Sigmoid colon (tissue), 7 donors: ENCODE results near the gene RBFOX1. TPM values are rescaled to one million over a fixed set of nuclear protein-coding genes. Genes with fewer than 3 reads are reported as not detected.

Experiments used
- DNase-seq: peaks from one replicate; pipeline ENCODE4 v3.0.0-alpha.2; 2019
- H3K27ac ChIP-seq, 4 donors: fragments of 200-600 bp; sonication (generic); one replicate each; pipeline ENCODE4 v1.5.1; 2016 to 2019; ENCODE audit warnings: mild to moderate bottlenecking in 1 of 4
- H3K27me3 ChIP-seq, 3 donors: fragments of 200-600 bp; sonication (generic); one replicate each; pipeline ENCODE4 v1.5.1; 2019; ENCODE audit warnings: mild to moderate bottlenecking in 1 of 3
- H3K36me3 ChIP-seq, 4 donors: fragments of 200-600 bp; sonication (generic); one replicate each; pipeline ENCODE4 v1.5.1; 2016 to 2019
- H3K4me1 ChIP-seq, 4 donors: fragments of 200-600 bp; sonication (generic); one replicate each; pipeline ENCODE4 v1.5.1; 2017 to 2019
- H3K4me3 ChIP-seq, 4 donors: fragments of 200-600 bp; sonication (generic); one replicate each; pipeline ENCODE4 v1.5.1; 2017 to 2019; ENCODE audit warnings: mild to moderate bottlenecking in 2 of 4, moderate library complexity in 1 of 4
- H3K9me3 ChIP-seq, 4 donors: fragments of 200-600 bp in 3 of 4; sonication (generic) in 3 of 4; one replicate each; pipeline versions ENCODE4 v1.5.1 to v1.6.1; 2013 to 2019
- CTCF ChIP-seq, 4 experiments: fragments of 450-650 bp in 3 of 4; fragments of 200-600 bp in 1 of 4; IDR thresholded peaks; one replicate each; pipeline ENCODE4 v1.5.1; 2016 to 2019; ENCODE audit warnings: antibody characterized with exemption in 4 of 4, mild to moderate bottlenecking in 3 of 4, moderate library complexity in 2 of 4
- EP300 ChIP-seq, 4 donors: sonication (generic); formaldehyde crosslinking; IDR thresholded peaks; one replicate each; pipeline ENCODE4 v1.6.1; 2017; ENCODE audit warnings: antibody characterized with exemption in 4 of 4
- POLR2A ChIP-seq, 2 donors: fragments of 450-650 bp; IDR thresholded peaks; one replicate each; pipeline ENCODE4 v1.6.1; 2016; ENCODE audit warnings: antibody characterized with exemption in 2 of 2, mild to moderate bottlenecking in 2 of 2, moderate library complexity in 2 of 2
- POLR2AphosphoS5 ChIP-seq, 4 donors: sonication (generic); formaldehyde crosslinking; IDR thresholded peaks; one replicate each; pipeline ENCODE4 v1.6.1; 2017; ENCODE audit warnings: antibody characterized with exemption in 4 of 4
- WGBS, 2 donors: extraction: QIAGEN DNeasy Blood & Tissue Kit; methylation state at CpG; one replicate each; pipeline ENCODE4 v1.1.7; 2013; 5-methylcytosine and 5-hydroxymethylcytosine counted together
- intact Hi-C: fragments of 100-400 bp; cut with DNase I; formaldehyde crosslinking; loops from one replicate; pipeline ENCODE4 v1.15.1; 2023
- polyA plus RNA-seq, 3 donors: library from polyadenylated mRNA; stranded (reverse); fragments of 200-250 nt; gene quantifications; one replicate each; pipeline ENCODE4 v1.2.3, GENCODE V29; 2013
- total RNA-seq, 4 donors: library from RNA; depleted of rRNA; stranded (reverse); fragments of >200 nt; gene quantifications; one replicate each; pipeline ENCODE4 v1.1.0, GENCODE V29; 2016
- donor health status: healthy with polysubstance abuse.
- donor health status: Bipolar disorder and iron deficiency.
- donor health status: healthy.

The RBFOX1 gene
- total and polyA plus RNA-seq, 7 donors: under 0.01 to 4.4 (median 0.51) TPM; not detected in 3

- Histone ChIP-seq H3K4me1 (no peaks in the 10 kb centered on the region), H3K9me3 (no peaks in the 10 kb centered on the region), H3K27ac (no peak overlapping the region), H3K27me3 (peaks cover 0 to 9% (median 0%) of the 10 kb centered on the region in 3 donors), H3K4me3 (no peak overlapping the region), H3K36me3 (no peaks in the 10 kb centered on the region)
- DNase-seq: no peak
- TF ChIP-seq POLR2A (IDR thresholded peaks at IDR 0.05) (no peak), CTCF (IDR thresholded peaks at IDR 0.05) (no peak), POLR2AphosphoS5 (IDR thresholded peaks at IDR 0.05) (no peak), EP300 (IDR thresholded peaks at IDR 0.05) (no peak)
- WGBS, 2 donors: 53 to 63% methylated on average over 5 of the region's 5 CpGs
- intact Hi-C loops: no loop called here
Measured at GRCh38 chr16:7313170-7313569, 19.5 kb upstream of the RBFOX1 start.

- no peaks in the 10 kb centered on the region for H3K4me1 ChIP-seq
- TF ChIP-seq EP300 (IDR thresholded peaks at IDR 0.05) (no peak), CTCF (IDR thresholded peaks at IDR 0.05) (no peak), POLR2AphosphoS5 (IDR thresholded peaks at IDR 0.05) (no peak), POLR2A (IDR thresholded peaks at IDR 0.05) (no peak)
- H3K9me3 ChIP-seq: no peaks in the 10 kb centered on the region
- H3K27me3 ChIP-seq: peaks cover 0 to 9% (median 0%) of the 10 kb centered on the region in 3 donors
- H3K36me3 ChIP-seq: no peaks in the 10 kb centered on the region
- WGBS, 2 donors: 33 to 54% methylated on average over 12 of the region's 12 CpGs
- no peak for DNase-seq
- H3K27ac ChIP-seq: no peak overlapping the region
- intact Hi-C loops: no loop called here
- no peak overlapping the region for H3K4me3 ChIP-seq
Measured at GRCh38 chr16:7314163-7314562, 18.5 kb upstream of the RBFOX1 start.

GRCh38 chr16:7315813-7316212, 16.8 kb upstream of the RBFOX1 start:
- no peak overlapping the region for H3K4me3 ChIP-seq
- no peaks in the 10 kb centered on the region for H3K36me3 ChIP-seq
- H3K9me3 ChIP-seq: no peaks in the 10 kb centered on the region
- intact Hi-C loops: no loop called here
- H3K27ac ChIP-seq: no peak overlapping the region
- TF ChIP-seq POLR2A (IDR thresholded peaks at IDR 0.05) (no peak), POLR2AphosphoS5 (IDR thresholded peaks at IDR 0.05) (no peak), CTCF (IDR thresholded peaks at IDR 0.05) (no peak), EP300 (IDR thresholded peaks at IDR 0.05) (no peak)
- 77 to 78% methylated on average over 1 of the region's 1 CpG for WGBS, 2 donors
- H3K4me1 ChIP-seq: no peaks in the 10 kb centered on the region
- no peak for DNase-seq
- peaks cover 0 to 9% (median 0%) of the 10 kb centered on the region in 3 donors for H3K27me3 ChIP-seq

GRCh38 chr16:7316281-7316888, 16.3 kb upstream of the RBFOX1 start:
- TF ChIP-seq POLR2A (IDR thresholded peaks at IDR 0.05) (no peak), CTCF (IDR thresholded peaks at IDR 0.05) (no peak), EP300 (IDR thresholded peaks at IDR 0.05) (no peak), POLR2AphosphoS5 (IDR thresholded peaks at IDR 0.05) (no peak)
- Histone ChIP-seq H3K36me3 (no peaks in the 10 kb centered on the region), H3K9me3 (no peaks in the 10 kb centered on the region), H3K4me3 (no peak overlapping the region), H3K4me1 (no peaks in the 10 kb centered on the region), H3K27me3 (peaks cover 0 to 9% (median 0%) of the 10 kb centered on the region in 3 donors), H3K27ac (no peak overlapping the region)
- DNase-seq: no peak
- intact Hi-C loops: no loop called here

DNA sequence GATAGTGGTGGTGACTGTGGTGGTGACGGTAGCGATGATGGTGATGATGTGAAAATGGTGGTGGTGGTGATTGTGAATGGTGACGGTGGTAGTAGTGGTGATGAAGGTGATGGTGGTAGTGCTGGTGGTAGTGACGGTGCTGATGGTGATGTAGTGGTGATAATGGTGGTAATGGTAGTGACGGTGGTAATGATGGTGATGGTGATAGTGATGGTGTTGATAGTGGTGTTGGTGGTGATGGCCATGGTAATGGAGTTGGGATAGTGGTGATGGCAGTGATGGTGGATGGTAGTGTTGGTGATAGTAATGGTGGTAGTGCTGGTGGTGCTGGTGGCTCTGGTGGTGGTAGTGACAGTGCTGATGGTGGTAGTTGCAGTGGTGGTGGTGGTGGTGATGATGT, 14.7 kb upstream of the RBFOX1 start:
- Histone ChIP-seq H3K9me3 (no peaks in the 10 kb centered on the region), H3K4me1 (no peaks in the 10 kb centered on the region), H3K36me3 (no peaks in the 10 kb centered on the region), H3K27ac (no peak overlapping the region), H3K27me3 (peaks cover 0 to 9% (median 0%) of the 10 kb centered on the region in 3 donors), H3K4me3 (no peak overlapping the region)
- 95 to 98% methylated on average over 5 of the region's 5 CpGs for WGBS, 2 donors
- DNase-seq: no peak
- intact Hi-C loops: no loop called here
- TF ChIP-seq POLR2AphosphoS5 (IDR thresholded peaks at IDR 0.05) (no peak), EP300 (IDR thresholded peaks at IDR 0.05) (no peak), CTCF (IDR thresholded peaks at IDR 0.05) (no peak), POLR2A (IDR thresholded peaks at IDR 0.05) (no peak)
